H1 (cell line): ENCODE measurements around the gene JMJD7.

Experiments used
- BACH1 ChIP-seq: IDR thresholded peaks from 2 replicates; pipeline ENCODE4 v1.6.1; 2012; ENCODE audit warnings: low read length, improper control_type of control experiment
- BRCA1 ChIP-seq: IDR thresholded peaks from 2 replicates; pipeline ENCODE4 v1.6.1; 2012; ENCODE audit warnings: low read depth, low read length, improper control_type of control experiment

DNA sequence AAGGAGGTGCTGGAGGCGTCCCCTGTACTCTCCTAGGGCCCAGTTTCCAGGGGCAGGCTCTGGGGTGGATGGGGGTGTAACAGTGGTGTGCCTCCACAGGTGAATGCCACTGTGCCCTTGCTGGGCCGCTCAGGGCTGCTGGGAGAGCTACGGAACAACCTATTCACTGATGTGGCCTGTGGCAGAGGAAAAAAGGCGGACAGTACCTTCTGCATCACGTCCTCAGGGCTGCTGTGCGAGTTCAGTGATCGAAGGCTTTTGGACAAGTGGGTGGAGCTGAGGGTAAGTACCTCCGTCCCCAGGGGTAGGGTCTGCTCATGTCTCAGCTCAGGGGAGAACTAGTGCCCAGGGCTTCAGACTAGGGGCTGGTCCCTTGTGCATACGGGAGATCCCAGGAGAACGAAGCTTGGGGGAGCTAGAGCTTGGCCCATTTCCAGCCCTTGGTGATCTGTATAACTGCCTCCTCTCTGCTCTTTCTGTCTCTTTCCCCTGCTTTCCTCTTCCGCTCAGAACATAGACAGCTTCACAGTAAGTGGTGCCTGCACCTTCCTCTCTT is 15.0 kb upstream of the JMJD7 start:
- TF ChIP-seq BACH1 (no peak), BRCA1 (no peak)
